IPS-NIHi7 (cell line): ENCODE results near the gene FAM170A.
A peak's percentile ranks its signal among the peaks of the same experiment; 100 is the strongest.

Experiments
- DNase-seq: peaks from one replicate; pipeline ENCODE4 v3.0.0; 2012; ENCODE audit warnings: mixed read lengths; ENCODE audit errors: extremely low spot score

The FAM170A gene

DNA sequence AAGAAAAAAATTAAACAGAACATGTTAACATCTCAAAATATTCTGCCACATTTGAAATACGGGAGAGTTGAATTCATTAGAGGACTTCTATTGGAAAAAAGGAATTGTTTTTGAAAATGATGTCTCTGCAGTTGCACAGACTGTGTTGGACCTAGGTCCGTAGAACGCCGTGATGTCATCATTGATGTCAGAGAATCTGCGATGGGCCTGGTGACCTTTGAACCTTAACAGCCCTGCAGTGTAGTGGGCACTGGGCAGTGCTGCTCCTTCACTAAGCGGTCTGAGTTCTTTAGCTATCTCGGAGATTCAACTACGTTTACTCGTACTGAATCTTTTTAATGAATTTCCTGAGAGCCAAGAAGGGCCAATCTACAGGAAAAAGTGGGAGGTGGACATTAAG, at the start of gene FAM170A:
FAM170A (plus strand) TSS at position 220 of the 400 bp plus-strand sequence. CDS start 211 bp downstream, outside the sequence.
- no peak for DNase-seq

- peak; percentile 53 for DNase-seq
Measured at GRCh38 chr5:119582987-119583386, 46.4 kb upstream of the FAM170A start.

GRCh38 chr5:119583684-119584083, 45.7 kb upstream of the FAM170A start:
- no peak for DNase-seq

GRCh38 chr5:119596046-119596445, 33.3 kb upstream of the FAM170A start:
- no peak for DNase-seq

DNA sequence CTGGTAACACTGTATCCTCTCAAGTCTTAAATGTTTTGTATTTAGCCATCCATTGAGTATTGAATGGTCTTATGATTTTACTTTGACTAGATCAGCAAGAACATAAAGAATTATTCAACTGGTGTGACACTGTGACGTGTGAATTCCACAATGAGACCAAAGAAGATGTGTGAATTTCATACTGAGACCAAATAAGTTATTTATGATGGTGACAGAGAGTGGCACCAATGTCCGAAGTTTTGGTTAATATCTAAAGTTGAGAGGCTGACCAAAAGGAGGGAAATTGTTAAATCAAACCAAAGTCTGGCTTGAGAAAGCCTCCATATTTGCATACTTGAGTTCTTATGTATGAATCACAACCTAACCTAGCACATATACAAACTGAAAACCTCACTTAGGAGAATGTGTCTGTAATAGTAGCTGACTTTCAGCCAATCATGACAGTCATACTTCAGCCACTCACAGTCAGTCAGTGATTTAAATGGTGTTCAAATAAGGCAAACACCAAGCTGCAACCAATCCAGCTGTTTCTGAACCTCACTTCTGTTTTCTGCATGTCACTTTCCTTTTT, 31.5 kb upstream of the FAM170A start:
- no peak for DNase-seq

- no peak for DNase-seq
Measured at GRCh38 chr5:119613937-119614336, 15.4 kb upstream of the FAM170A start.

DNA sequence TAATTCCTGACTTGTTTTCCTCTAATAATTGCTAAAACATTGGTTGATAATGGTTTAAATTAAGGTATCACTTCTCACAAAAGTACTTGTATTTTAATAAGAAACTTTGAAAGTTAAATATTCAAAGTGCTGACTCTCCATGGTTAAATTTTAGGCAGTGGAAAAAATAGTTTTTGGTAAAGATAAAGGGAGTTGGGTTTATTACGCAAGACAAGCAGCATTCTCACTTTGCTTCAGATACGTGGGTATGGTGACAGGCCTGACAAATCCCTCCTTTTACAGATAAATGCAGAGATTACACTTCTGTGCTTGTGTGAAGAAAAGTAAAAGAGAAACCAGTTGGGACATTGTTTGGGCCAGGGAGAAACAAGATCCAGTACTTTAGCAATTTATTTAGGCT, 14.5 kb upstream of the FAM170A start:
- no peak for DNase-seq

DNA sequence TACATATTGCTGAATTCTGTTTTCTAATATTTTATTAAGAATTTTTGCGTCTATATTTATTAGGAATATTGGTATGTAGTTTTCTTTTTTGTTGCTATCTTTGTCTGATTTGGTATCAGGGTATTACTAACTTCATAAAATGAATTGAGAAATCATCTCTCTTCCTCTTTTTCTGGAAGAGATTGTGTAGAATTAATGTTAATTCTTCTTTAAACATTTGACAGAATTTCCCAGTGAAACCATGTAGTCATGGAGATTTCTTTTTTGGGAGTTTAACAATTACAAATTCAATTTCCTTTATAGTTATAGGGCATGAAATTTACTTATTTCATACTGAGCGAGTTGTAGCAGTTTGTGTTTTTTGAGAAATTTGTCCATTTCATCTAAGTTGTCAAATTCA, 3.3 kb upstream of the FAM170A start:
- no peak for DNase-seq

- DNase-seq = no peak
Measured at GRCh38 chr5:119630752-119631440, 1.5 kb downstream of the FAM170A start.

- no peak for DNase-seq
Measured at GRCh38 chr5:119631660-119632059, 2.3 kb downstream of the FAM170A start.

GRCh38 chr5:119651486-119651885, 22.1 kb downstream of the FAM170A start:
- no peak for DNase-seq

- DNase-seq = no peak
Measured at GRCh38 chr5:119655061-119655460, 25.7 kb downstream of the FAM170A start.

GRCh38 chr5:119656023-119656422, 26.7 kb downstream of the FAM170A start:
- no peak for DNase-seq

DNA sequence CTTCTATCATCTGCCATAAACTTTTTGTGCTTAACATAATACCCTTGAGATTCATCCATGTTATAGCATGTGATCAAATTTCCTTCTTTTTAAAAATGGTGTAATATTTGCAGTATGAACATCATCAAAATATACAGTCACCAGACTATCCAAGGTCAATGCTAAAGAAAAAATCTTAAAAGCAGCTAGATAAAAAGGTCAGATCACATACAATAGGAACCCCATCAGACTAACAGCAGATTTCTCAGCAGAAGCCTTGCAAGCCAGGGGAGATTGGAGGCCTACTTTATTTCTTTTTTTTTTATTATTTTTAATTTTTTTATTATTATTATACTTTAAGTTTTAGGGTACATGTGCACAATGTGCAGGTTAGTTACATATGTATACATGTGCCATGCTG, 37.2 kb downstream of the FAM170A start:
- DNase-seq = no peak

DNA sequence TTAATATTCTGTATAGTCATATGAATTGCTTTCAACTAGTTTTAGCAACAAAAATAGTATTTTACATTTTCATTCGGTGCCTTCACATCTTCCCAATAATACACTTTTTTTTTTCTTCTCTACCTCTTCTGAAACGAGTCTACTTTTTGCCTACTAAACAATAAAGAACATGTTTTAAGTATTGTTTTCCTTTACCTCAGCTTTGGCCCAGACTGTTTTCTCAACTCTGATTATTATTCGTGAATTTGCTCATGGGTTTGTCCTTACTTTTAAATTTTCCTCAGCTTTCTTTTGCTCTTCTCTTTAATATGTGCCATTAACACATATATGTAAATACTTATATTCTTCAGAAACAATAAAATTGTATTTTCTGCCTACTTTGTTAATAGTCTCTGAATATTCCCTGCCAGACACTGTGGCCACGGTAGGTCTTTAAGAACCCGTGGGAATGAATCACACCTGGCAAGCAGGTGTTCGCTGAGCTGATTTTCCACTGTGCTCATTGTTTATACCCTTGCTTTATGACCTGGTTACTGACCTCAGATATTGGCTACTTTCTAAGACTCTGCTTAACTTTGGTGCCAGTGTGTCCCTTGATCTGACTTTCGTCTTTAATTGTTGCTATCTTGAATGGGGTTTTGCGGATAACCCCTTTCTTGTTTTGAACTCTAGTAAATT, 49.1 kb downstream of the FAM170A start:
- DNase-seq = no peak

DNA sequence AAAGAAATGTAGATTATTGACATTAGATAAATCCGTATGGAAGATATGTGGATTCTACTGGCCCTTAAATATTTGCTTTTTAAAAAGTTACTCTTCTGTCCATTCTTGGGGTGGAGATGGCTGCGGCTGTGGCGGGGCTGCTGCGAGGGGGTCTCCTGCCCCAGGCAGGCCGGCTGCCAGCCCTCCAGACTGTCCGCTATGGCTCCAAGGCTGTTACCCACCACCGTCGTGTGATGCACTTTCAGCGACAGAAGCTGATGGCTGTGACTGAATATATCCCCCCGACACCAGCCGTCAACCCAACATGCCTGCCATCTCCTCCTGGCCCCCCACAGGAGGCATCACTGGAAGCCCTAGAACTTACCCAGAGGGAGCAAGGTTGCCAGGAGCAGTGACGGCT, 50.7 kb downstream of the FAM170A start:
- no peak for DNase-seq

DNA sequence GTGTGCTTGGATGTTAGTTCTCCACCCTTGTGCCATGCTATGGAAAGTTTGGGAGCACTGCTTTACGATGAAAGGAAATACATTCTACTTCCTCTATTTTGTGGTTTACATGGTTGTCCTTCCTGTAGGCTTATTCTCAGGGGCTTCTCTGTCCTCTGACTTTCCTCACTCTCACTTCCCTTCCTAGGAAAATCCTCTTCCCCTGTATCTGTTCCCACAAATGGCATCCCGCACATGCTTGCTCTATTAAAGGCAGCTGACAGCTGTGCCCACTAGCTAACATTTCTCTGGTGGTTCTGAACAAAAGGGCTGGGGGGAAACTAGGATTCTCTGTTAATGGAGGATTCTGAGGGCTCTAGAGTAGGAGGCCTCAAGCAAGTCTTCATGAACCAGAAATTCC, 52.4 kb downstream of the FAM170A start:
- DNase-seq = no peak

DNA sequence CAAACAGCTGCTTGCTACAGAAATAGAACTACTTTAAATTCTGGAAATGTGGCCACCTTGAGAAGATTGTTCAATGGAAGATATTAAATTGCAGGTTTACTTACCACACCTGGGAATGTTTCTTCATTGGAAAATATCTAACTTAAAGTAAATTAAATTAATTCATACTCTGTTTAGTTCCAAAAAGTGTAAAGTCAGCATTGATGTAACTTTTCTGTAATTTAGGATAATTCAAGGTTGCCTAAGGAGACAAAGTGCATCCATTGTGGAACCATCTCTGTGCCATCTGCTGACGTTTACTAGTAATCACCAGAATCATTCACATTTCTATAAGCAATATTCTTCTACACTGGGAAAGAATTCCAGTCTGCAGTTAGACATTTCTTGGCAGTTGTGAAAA, 53.0 kb downstream of the FAM170A start:
- DNase-seq = no peak
